ENCODE data around the gene BRD3OS. TPM values are rescaled to one million over a fixed set of nuclear protein-coding genes. Genes with fewer than 3 reads are reported as not detected.

Gene BRD3OS
- total and polyA plus RNA-seq, 2 of the 13 experiments (the other 11 are each of a cell fraction or from before 2014, with no cell fraction given): 4.9 to 5.7 TPM

GRCh38 chr9:134053941-134054761 is 28.9 kb downstream of the BRD3OS start:
- H3K9ac ChIP-seq (ENCODE audit: insufficient read depth, low read depth, low read length): no peak overlapping the region
- intact Hi-C loops (cut with micrococcal nuclease; ENCODE audit: unreplicated experiment) (no loop called here), in situ Hi-C loops (cut with HindIII; ENCODE audit: extremely low pct_ligation_motif_present, low pct_unique_long_range_greater_than_20kb) (no loop called here)
- ATAC-seq (no peak), DNase-seq (ENCODE audit: low spot score) (no peak), FAIRE-seq (no peak)
- POLR2A ChIA-PET: no interaction called here
- no peaks in the 10 kb centered on the region for H3K9me3 ChIP-seq (ENCODE audit: low read length)
- no peak overlapping the region for H2AFZ ChIP-seq (ENCODE audit: low read length)
- BruUV-seq (replicated peaks): no TSS peak
- no peak overlapping the region for H3K4me3 ChIP-seq (replicated peaks in 1 of 3; ENCODE audit: insufficient read depth in 1 of 3, low read depth in 2 of 3, low read length in 3 of 3)
- H3K27me3 ChIP-seq (ENCODE audit: control insufficient read depth in 1 of 2, insufficient read depth in 2 of 2, low read length in 2 of 2): no peaks in the 10 kb centered on the region
- H3K27ac ChIP-seq (ENCODE audit: extremely low read length, insufficient read depth, low read length): no peak overlapping the region
- H4K20me1 ChIP-seq (ENCODE audit: insufficient read depth, low read length): no peaks in the 10 kb centered on the region
- no peak for TF ChIP-seq ZNF496 (CRISPR knock-in tag; IDR thresholded peaks at IDR 0.05; ENCODE audit: insufficient replicate concordance)
- TF ChIP-seq AGO2 (optimal IDR thresholded peaks at IDR 0.05; ENCODE audit: low read depth, low read length): peak; percentile 47
- no peak for TF ChIP-seq CEBPB (IDR thresholded peaks at IDR 0.05; ENCODE audit: borderline replicate concordance, low read depth, low read length)
- TF ChIP-seq ZNF687 (CRISPR knock-in tag; IDR thresholded peaks at IDR 0.05): peak; percentile 17; the same call in 1 of the 2 replicates
- TF ChIP-seq REXO4 (CRISPR knock-in tag; IDR thresholded peaks at IDR 0.05; ENCODE audit: borderline replicate concordance): no peak
- CTCF ChIA-PET (ENCODE audit: low intra/inter-chr PET ratio, low total read pairs): no interaction called here
- H3K4me2 ChIP-seq (ENCODE audit: low read depth, low read length): no peak overlapping the region
- H3K36me3 ChIP-seq (replicated peaks in 1 of 2; ENCODE audit: control insufficient read depth in 1 of 2, insufficient read depth in 2 of 2, low read length in 2 of 2): peaks cover 27 to 44% of the 10 kb centered on the region in 2 experiments; a peak in 4 of 5 replicates
- WGBS (ENCODE audit: low lambda C conversion rate): 96% methylated on average over 23 of the region's 44 CpGs
- peaks cover 38% of the 10 kb centered on the region for H3K4me1 ChIP-seq (ENCODE audit: insufficient read depth, low read length)
- peaks cover 53% of the 10 kb centered on the region for H3K79me2 ChIP-seq (ENCODE audit: insufficient read depth, low read length)
